Right lobe of liver (tissue), 6 donors: ENCODE measurements around the gene PACRGL. TPM values are rescaled to one million over a fixed set of nuclear protein-coding genes. Genes with fewer than 3 reads are reported as not detected.

Source experiments
- ATAC-seq, 4 donors: fragments of 200-7000 bp; cut with Tn5 transposase; one replicate each; pipeline ENCODE4 v1.9.1; 2020; ENCODE audit warnings: mild to moderate bottlenecking in 4 of 4, moderate library complexity in 4 of 4
- DNase-seq, 3 donors: peaks; one replicate each; pipeline ENCODE4 v3.0.0-alpha.2; 2020
- H3K27ac ChIP-seq, 3 donors: fragments of 200-600 bp; one replicate each; pipeline ENCODE4 v1.8.0; 2022
- H3K27me3 ChIP-seq, 2 donors: fragments of 200-600 bp; one replicate each; pipeline ENCODE4 v1.8.0; 2022
- H3K36me3 ChIP-seq, 4 donors: fragments of 200-600 bp; sonication (generic) in 1 of 4; one replicate each; pipeline versions ENCODE4 v1.5.1 to v1.8.0; 2017 to 2022; ENCODE audit warnings: control low read depth in 1 of 4
- H3K4me1 ChIP-seq, 4 donors: fragments of 200-600 bp; sonication (generic) in 1 of 4; one replicate each; pipeline versions ENCODE4 v1.5.1 to v1.8.0; 2017 to 2022; ENCODE audit warnings: control low read depth in 1 of 4
- H3K4me3 ChIP-seq, 3 donors: fragments of 200-600 bp; one replicate each; pipeline ENCODE4 v1.8.0; 2022
- H3K9me3 ChIP-seq, 4 donors: fragments of 200-600 bp; sonication (generic) in 1 of 4; one replicate each; pipeline versions ENCODE4 v1.5.1 to v1.8.0; 2017 to 2022; ENCODE audit warnings: control low read depth in 1 of 4
- CTCF ChIP-seq, 4 donors: fragments of 200-600 bp in 3 of 4; fragments of 450-650 bp in 1 of 4; IDR thresholded peaks; one replicate each; pipeline versions ENCODE4 v1.5.1 to v1.8.0; 2016 to 2022; ENCODE audit warnings: antibody characterized with exemption in 4 of 4, mild to moderate bottlenecking in 2 of 4
- POLR2A ChIP-seq: fragments of 450-650 bp; IDR thresholded peaks from one replicate; pipeline ENCODE4 v1.6.1; 2017; ENCODE audit warnings: antibody characterized with exemption, mild to moderate bottlenecking
- WGBS: methylation state at CpG from one replicate; pipeline ENCODE4 v1.1.6; 2018; ENCODE audit warnings: low coverage, low lambda C conversion rate; ENCODE audit not compliant: insufficient coverage; ENCODE audit errors: missing lambda C conversion rate; 5-methylcytosine and 5-hydroxymethylcytosine counted together
- intact Hi-C, 2 donors: fragments of 100-400 bp; cut with DNase I; formaldehyde crosslinking; loops; one replicate each; pipeline versions ENCODE4 v1.11.2 to v1.14.1; 2022
- total RNA-seq, 6 experiments: library from RNA; depleted of rRNA in 2 of 6; stranded (reverse); fragments of >200 nt in 2 of 6; fragmentation: NEBNext Ultra II Directional in 3 of 6; extraction: Animal tissue kit (Norgen Biotek cat#: 25700) in 3 of 6; gene quantifications; one replicate each; pipeline versions ENCODE4 v1.1.0 to v1.2.4, GENCODE V29; 2016 to 2023
- donor health status: DM: no; HTN: yes; CAD: no.
- donor health status: DM: no; HTN: no; CAD: no.
- donor health status: DM: no; HTN: no; CAD: no.
- donor health status: DM: no; HTN: yes; CAD: no.
- donor health status: DM: no; HTN: yes; CAD: no.

PACRGL gene
- total RNA-seq, 6 experiments from 2014 or later: 2.5 to 6.1 (median 5.3) TPM

GRCh38 chr4:20678400-20678799 lies 21.9 kb upstream of the PACRGL start:
- no peaks in the 10 kb centered on the region for H3K36me3 ChIP-seq
- ATAC-seq (peak; percentile 18 to 63 (median 40)), DNase-seq (no peak)
- TF ChIP-seq CTCF (IDR thresholded peaks at IDR 0.05) (no peak), POLR2A (no peak)
- WGBS: 49% methylated on average over 3 of the region's 3 CpGs
- no peak overlapping the region for H3K4me3 ChIP-seq
- H3K9me3 ChIP-seq: no peaks in the 10 kb centered on the region
- intact Hi-C loops: no loop called here
- no peak overlapping the region for H3K27ac ChIP-seq
- H3K4me1 ChIP-seq: peaks cover 0 to 6% (median 0%) of the 10 kb centered on the region in 4 donors
- H3K27me3 ChIP-seq: no peaks in the 10 kb centered on the region

- Histone ChIP-seq H3K27me3 (no peaks in the 10 kb centered on the region), H3K36me3 (no peaks in the 10 kb centered on the region), H3K9me3 (no peaks in the 10 kb centered on the region), H3K27ac (no peak overlapping the region), H3K4me3 (no peak overlapping the region), H3K4me1 (peaks cover 0 to 6% (median 0%) of the 10 kb centered on the region in 4 donors)
- ATAC-seq (peak in 3 of 4 donors; percentile 26 to 73 (median 43)), DNase-seq (no peak)
- intact Hi-C loops: loop anchor here (10.0 kb wide), 1 partner anchor 255 kb away; no protein-coding TSS in a partner anchor
- TF ChIP-seq POLR2A: no peak
- no peak for TF ChIP-seq CTCF (IDR thresholded peaks at IDR 0.05)
- 11% methylated on average over 1 of the region's 1 CpG for WGBS
Observed at GRCh38 chr4:20679951-20680350, 20.3 kb upstream of the PACRGL start.

GRCh38 chr4:20680736-20681135 lies 19.5 kb upstream of the PACRGL start:
- 67% methylated on average over 1 of the region's 1 CpG for WGBS
- no peaks in the 10 kb centered on the region for H3K9me3 ChIP-seq
- intact Hi-C loops: loop anchor here (10.0 kb wide), 1 partner anchor 256 kb away; no protein-coding TSS in a partner anchor
- no peaks in the 10 kb centered on the region for H3K36me3 ChIP-seq
- no peak overlapping the region for H3K27ac ChIP-seq
- H3K27me3 ChIP-seq: no peaks in the 10 kb centered on the region
- DNase-seq (no peak), ATAC-seq (no peak)
- H3K4me1 ChIP-seq: peaks cover 0 to 6% (median 0%) of the 10 kb centered on the region in 4 donors
- H3K4me3 ChIP-seq: no peak overlapping the region
- TF ChIP-seq POLR2A: no peak
- TF ChIP-seq CTCF (IDR thresholded peaks at IDR 0.05): no peak

DNA sequence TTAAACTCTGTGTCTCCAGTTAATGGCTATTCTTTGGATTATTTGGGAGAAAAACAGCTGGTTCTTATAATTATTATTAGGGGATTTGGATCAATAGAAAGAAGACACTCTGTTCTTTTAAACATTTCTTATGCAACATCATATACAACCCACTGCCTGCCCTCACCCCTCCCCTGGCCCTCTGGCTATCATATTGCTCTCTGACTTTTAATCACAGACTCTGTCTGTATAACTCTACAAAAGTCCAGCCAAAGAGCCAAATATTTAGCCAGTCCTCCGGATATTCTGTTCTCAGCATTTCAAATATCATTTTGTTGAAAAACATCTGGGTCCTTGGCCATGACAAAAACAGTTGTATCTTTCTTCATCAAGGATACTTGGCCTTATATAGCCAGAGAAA lies 19.0 kb upstream of the PACRGL start:
- Histone ChIP-seq H3K4me1 (peaks cover 0 to 6% (median 0%) of the 10 kb centered on the region in 4 donors), H3K9me3 (no peaks in the 10 kb centered on the region), H3K36me3 (no peaks in the 10 kb centered on the region), H3K27ac (no peak overlapping the region), H3K4me3 (no peak overlapping the region), H3K27me3 (no peaks in the 10 kb centered on the region)
- DNase-seq (no peak), ATAC-seq (no peak)
- no peak for TF ChIP-seq CTCF (IDR thresholded peaks at IDR 0.05)
- TF ChIP-seq POLR2A: no peak
- intact Hi-C loops: loop anchor here (10.0 kb wide), 1 partner anchor 256 kb away; no protein-coding TSS in a partner anchor
- 25% methylated on average over 1 of the region's 1 CpG for WGBS
